HL-60 (cell line): ENCODE results near the gene CEP19.

Experiments
- DNase-seq, 2 experiments: peaks; one replicate each; pipeline ENCODE4 v3.0.0-alpha.2; 2010 to 2020; ENCODE audit warnings: low read depth in 1 of 2, low spot score in 1 of 2
- H3K27ac ChIP-seq: fragments of 250-450 bp; sonication (Bioruptor Pico); replicated peaks from 2 replicates; pipeline ENCODE4 v1.5.1; 2020; ENCODE audit warnings: mild to moderate bottlenecking, moderate library complexity
- H3K27me3 ChIP-seq: fragments of 250-450 bp; sonication (Bioruptor Pico); 2 replicates; pipeline ENCODE4 v1.5.1; 2021; ENCODE audit warnings: mild to moderate bottlenecking, moderate library complexity; ENCODE audit not compliant: insufficient read depth, poor library complexity, severe bottlenecking
- H3K4me3 ChIP-seq: replicated peaks from 2 replicates; pipeline ENCODE4 v1.5.1; 2011; ENCODE audit warnings: mild to moderate bottlenecking, control low read depth, low read length; ENCODE audit not compliant: insufficient read depth
- CTCF ChIP-seq: IDR thresholded peaks from one replicate; pipeline ENCODE4 v1.5.1; 2011; ENCODE audit warnings: low read length, control low read depth, inconsistent platforms; ENCODE audit not compliant: insufficient read depth
- GABPA ChIP-seq: IDR thresholded peaks from 2 replicates; pipeline ENCODE4 v1.6.1; 2012; ENCODE audit warnings: low read depth
- POLR2AphosphoS5 ChIP-seq: IDR thresholded peaks from 2 replicates; pipeline ENCODE4 v1.6.1; 2012; ENCODE audit warnings: low read depth
- REST ChIP-seq: IDR thresholded peaks from 2 replicates; pipeline ENCODE4 v1.6.1; 2012; ENCODE audit warnings: low read depth; ENCODE audit not compliant: insufficient replicate concordance
- SPI1 ChIP-seq: IDR thresholded peaks from 2 replicates; pipeline ENCODE4 v1.6.1; 2012; ENCODE audit warnings: low read depth, mild to moderate bottlenecking, borderline replicate concordance

The CEP19 gene

GRCh38 chr3:196667056-196667825, 44.8 kb downstream of the CEP19 start:
- no peaks in the 10 kb centered on the region for H3K27me3 ChIP-seq
- H3K4me3 ChIP-seq, result no peak overlapping the region
- no peak overlapping the region for H3K27ac ChIP-seq
- no peak for TF ChIP-seq SPI1
- no peak for TF ChIP-seq REST
- no peak for TF ChIP-seq GABPA
- no peak for TF ChIP-seq CTCF
- TF ChIP-seq POLR2AphosphoS5, result no peak
- no peak for DNase-seq

GRCh38 chr3:196666001-196666867, 45.8 kb downstream of the CEP19 start:
- DNase-seq, result peak; percentile 86 to 95
- peak overlapping the region; percentile 27 for H3K27ac ChIP-seq
- TF ChIP-seq CTCF, result no peak
- TF ChIP-seq POLR2AphosphoS5, result peak; percentile 94
- H3K27me3 ChIP-seq, result no peaks in the 10 kb centered on the region
- H3K4me3 ChIP-seq, result no peak overlapping the region

GRCh38 chr3:196662711-196663571, 49.1 kb downstream of the CEP19 start:
- no peak overlapping the region for H3K4me3 ChIP-seq
- no peaks in the 10 kb centered on the region for H3K27me3 ChIP-seq
- H3K27ac ChIP-seq, result no peak overlapping the region
- DNase-seq, result no peak
- TF ChIP-seq POLR2AphosphoS5 (no peak; the same call in 1 of the 2 replicates), GABPA (no peak), CTCF (no peak), REST (no peak), SPI1 (no peak)
